Mononuclear cell (primary cell): Measurements from ENCODE around the gene EMILIN2. TPM values are rescaled to one million over a fixed set of nuclear protein-coding genes. Genes with fewer than 3 reads are reported as not detected.

Source experiments
- H3K27me3 ChIP-seq: 2 replicates; pipeline ENCODE4 v1.6.0; 2011; ENCODE audit warnings: low read length, control low read depth; ENCODE audit not compliant: insufficient read depth
- H3K4me1 ChIP-seq: 2 replicates; pipeline ENCODE4 v1.5.1; 2011; ENCODE audit warnings: mild to moderate bottlenecking, low read length, control low read depth; ENCODE audit not compliant: insufficient read depth
- H3K4me3 ChIP-seq: 2 replicates; pipeline ENCODE4 v1.5.1; 2011; ENCODE audit warnings: mild to moderate bottlenecking, low read length, moderate library complexity
- H3K9me3 ChIP-seq: 2 replicates; pipeline ENCODE4 v1.5.1; 2011; ENCODE audit warnings: low read depth, mild to moderate bottlenecking, control low read depth, low read length
- total RNA-seq: library from RNA; depleted of rRNA; stranded (reverse); fragments of >200 nt; gene quantifications from one replicate; pipeline ENCODE4 v1.2.3, GENCODE V29; 2012

The EMILIN2 gene
- total RNA-seq, 1 donor: 37.4 TPM

DNA sequence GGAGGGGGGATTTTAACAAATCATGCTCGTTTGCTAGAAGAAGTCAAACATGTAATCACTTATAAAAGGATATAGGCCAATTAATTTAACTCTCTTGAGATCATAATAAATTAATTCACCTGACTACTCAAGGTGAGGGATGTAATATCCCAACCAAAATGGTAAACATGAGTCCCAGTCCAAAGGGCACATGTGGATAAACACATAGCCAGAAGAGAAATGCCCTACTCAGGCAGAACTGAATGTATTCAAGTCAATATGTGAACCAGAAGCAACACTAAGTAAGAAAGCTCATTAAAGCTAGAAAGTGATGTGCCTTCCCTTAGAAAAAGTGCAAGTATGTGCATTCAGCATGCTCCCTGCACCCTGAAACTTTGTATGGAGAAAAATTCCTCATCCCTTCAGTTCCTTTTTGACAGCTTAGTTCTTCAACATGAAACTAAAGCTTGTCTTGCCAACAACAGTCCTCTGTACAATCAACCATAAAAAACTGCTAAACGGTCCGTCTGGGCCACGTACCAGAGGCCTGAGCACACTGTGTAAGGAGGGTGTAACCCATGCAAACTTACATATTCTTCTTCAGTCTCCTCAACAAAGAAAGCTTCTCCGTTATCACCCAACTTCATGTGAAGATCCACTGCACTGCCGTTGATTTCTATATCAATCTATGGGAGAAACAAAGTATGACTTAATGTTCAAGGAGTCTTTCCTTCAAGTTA lies 107.3 kb downstream of the EMILIN2 start:
- H3K9me3 ChIP-seq: no peaks in the 10 kb centered on the region
- H3K27me3 ChIP-seq: no peaks in the 10 kb centered on the region
- H3K4me1 ChIP-seq: peaks cover 43% of the 10 kb centered on the region
- no peak overlapping the region for H3K4me3 ChIP-seq

GRCh38 chr18:2954869-2955645 lies 108.3 kb downstream of the EMILIN2 start:
- Histone ChIP-seq H3K27me3 (no peaks in the 10 kb centered on the region), H3K4me3 (no peak overlapping the region), H3K9me3 (no peaks in the 10 kb centered on the region), H3K4me1 (peaks cover 53% of the 10 kb centered on the region)

GRCh38 chr18:2956056-2956455 lies 109.2 kb downstream of the EMILIN2 start:
- Histone ChIP-seq H3K4me1 (peaks cover 56% of the 10 kb centered on the region), H3K27me3 (no peaks in the 10 kb centered on the region), H3K4me3 (no peak overlapping the region), H3K9me3 (no peaks in the 10 kb centered on the region)

DNA sequence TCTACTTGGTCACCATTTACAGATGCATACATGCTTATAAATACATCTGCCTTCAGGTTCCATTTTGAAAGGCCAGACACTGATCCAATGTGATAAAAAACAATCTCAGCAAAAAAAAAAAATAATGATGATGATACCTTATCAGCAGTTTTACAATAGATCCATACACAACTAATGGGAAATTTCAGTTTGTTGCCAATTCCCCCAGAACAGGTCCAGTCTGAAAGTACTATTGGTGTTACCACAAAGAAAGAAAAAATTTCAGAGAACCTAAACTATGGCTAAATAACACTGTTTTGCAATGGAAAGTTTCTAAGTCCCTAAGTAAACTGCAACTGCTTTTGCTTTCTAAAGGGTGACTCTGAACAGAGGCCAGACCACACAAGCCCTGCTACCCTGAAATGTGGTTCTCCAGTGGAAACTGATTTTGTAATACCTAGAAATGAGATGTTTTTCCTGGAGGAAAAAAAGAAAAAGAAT lies 112.1 kb downstream of the EMILIN2 start:
- Histone ChIP-seq H3K27me3 (no peaks in the 10 kb centered on the region), H3K9me3 (no peaks in the 10 kb centered on the region), H3K4me3 (no peak overlapping the region), H3K4me1 (peaks cover 81% of the 10 kb centered on the region)

- no peaks in the 10 kb centered on the region for H3K27me3 ChIP-seq
- H3K4me3 ChIP-seq: no peak overlapping the region
- H3K4me1 ChIP-seq: peaks cover 85% of the 10 kb centered on the region
- H3K9me3 ChIP-seq: no peaks in the 10 kb centered on the region
These were observed 112.5 kb downstream of the EMILIN2 start for GRCh38 chr18:2959341-2959740.

DNA sequence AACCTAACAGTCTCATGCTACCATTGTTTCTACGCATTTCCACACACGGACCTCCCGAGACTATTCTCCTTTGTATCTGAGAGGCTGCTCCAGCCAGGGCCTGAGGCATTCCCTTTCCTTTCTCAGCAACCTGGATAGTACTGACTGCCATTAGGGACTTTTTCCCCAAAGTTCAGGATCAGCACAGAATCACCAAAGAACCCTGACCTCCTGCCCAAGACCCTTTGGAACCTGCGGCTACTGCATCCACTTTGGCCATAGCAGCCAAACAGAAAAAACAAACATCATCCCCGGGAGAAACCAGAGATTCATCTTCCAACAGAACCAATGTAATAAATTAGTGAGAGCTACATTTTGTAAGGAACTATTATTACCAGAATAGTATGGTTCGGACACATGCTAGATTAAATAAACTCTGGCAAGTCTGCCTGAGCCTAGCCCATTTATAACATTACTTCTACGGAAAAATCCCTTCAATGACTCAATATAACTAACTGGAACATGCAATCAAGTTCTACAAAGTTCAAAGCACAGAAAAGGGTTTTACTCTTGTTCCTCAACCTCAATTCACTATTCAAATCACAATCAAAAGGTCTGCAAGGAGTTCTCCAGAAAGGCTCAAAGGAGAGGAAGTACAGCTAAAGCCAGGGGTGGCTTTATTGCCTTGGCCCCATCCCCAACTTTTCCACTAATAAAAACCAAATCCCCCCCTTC lies 114.3 kb downstream of the EMILIN2 start:
- Histone ChIP-seq H3K9me3 (no peaks in the 10 kb centered on the region), H3K4me3 (no peak overlapping the region), H3K4me1 (peaks cover 75% of the 10 kb centered on the region), H3K27me3 (no peaks in the 10 kb centered on the region)

DNA sequence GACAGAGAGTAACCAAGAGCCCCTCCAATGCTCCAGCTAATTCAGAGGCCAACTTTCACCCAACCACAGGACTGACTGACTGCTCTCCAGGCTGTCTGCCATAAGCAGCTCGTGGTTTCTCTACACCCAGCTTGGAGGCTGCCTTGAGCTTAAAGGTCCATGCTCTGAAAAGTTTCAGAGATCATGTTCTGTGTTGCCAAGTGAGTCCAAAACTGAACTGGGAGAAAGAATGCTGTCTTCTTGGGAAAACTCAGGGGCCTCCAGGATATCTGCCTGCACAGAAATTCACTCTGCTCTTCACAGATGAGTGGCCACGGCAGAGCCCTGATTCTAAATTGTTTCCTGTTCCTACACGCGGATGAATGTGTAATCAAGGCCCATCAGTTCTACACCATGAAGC lies 115.0 kb downstream of the EMILIN2 start:
- H3K4me3 ChIP-seq: no peak overlapping the region
- H3K4me1 ChIP-seq: peaks cover 77% of the 10 kb centered on the region
- no peaks in the 10 kb centered on the region for H3K9me3 ChIP-seq
- no peaks in the 10 kb centered on the region for H3K27me3 ChIP-seq

DNA sequence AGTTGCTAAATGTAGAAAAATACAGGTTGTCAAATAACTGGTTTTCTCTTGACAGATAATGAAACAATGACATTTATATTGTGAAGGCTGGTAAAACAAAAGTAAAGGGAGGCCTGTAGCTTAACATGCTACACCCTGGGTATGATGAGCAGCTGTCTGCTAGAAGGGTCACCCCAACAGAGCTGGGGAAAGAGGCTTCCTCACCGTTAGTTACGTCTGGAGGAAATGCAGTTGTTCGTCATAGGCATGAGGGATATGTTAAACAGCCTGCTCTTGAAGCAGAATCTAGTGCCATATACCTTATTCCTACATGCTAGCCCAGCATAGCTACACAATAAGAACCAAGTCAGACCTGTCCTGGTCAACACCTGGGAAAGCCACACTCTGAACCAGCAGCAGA lies 116.2 kb downstream of the EMILIN2 start:
- Histone ChIP-seq H3K27me3 (no peaks in the 10 kb centered on the region), H3K9me3 (no peaks in the 10 kb centered on the region), H3K4me1 (peaks cover 78% of the 10 kb centered on the region), H3K4me3 (no peak overlapping the region)

DNA sequence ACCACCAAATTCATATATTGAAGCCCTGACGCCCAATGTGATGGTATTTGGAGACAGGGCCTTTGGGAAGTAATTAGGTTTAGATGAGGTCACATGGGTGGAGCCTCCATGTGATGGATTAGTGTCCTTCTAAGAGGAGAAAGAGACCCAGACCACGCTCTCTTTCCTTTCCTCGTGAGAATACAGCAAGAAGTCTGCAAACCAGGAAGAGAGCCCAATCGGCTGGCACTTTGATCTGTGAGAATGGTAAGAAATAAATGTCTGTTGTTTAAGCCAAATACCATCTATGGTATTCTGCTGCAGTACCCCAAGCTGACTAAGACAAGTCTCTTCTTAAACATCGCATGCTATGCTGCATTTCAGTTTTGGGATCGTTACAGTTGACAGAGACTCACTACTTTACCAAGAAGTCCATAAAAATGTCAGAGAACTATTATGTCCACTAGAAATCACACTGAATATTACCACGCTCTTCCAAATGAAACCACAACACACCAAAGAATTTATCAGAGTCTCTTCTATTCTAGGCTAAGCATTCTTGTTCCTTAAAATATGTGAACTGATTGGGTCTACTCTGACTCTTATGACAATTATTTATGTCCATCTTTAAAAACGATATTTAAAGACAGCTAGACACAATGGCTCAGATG lies 117.7 kb downstream of the EMILIN2 start:
- Histone ChIP-seq H3K9me3 (no peaks in the 10 kb centered on the region), H3K4me1 (peaks cover 78% of the 10 kb centered on the region), H3K27me3 (no peaks in the 10 kb centered on the region), H3K4me3 (no peak overlapping the region)

Other genes with a start within 250 kb of the EMILIN2 start
- 957 TPM for gene SMCHD1, start 191.3 kb upstream of the EMILIN2 start, total RNA-seq
- gene LPIN2, start 166.1 kb downstream of the EMILIN2 start, total RNA-seq: 51.1 TPM